CD4-positive, CD25-positive, alpha-beta regulatory T cell (primary cell): ENCODE measurements around the gene KCNK18. TPM values are rescaled to one million over a fixed set of nuclear protein-coding genes. Genes with fewer than 3 reads are reported as not detected.

ENCODE experiments used
- ATAC-seq, 2 donors: fragments of 150-1000 bp; cut with Tn5 transposase; one replicate each; pipeline ENCODE4 v1.10.0; 2021; ENCODE audit warnings: low read depth in 2 of 2, moderate number of reproducible peaks in 2 of 2, moderate library complexity in 1 of 2
- DNase-seq, 3 donors: peaks; one replicate each; pipeline versions ENCODE4 v3.0.0 to v3.0.0-alpha.2; 2012 to 2022; ENCODE audit warnings: mixed read lengths in 1 of 3
- H3K27ac ChIP-seq: one replicate; pipeline ENCODE4 v1.7.0; 2013; ENCODE audit warnings: mild to moderate bottlenecking, low read length; ENCODE audit not compliant: insufficient read depth, poor library complexity, severe bottlenecking
- H3K27me3 ChIP-seq: one replicate; pipeline ENCODE4 v1.7.0; 2013; ENCODE audit warnings: low read length; ENCODE audit not compliant: control insufficient read depth, insufficient read depth
- H3K36me3 ChIP-seq: one replicate; pipeline ENCODE4 v1.7.0; 2013; ENCODE audit warnings: mild to moderate bottlenecking, low read length, moderate library complexity; ENCODE audit not compliant: control insufficient read depth, insufficient read depth
- H3K4me1 ChIP-seq: 2 replicates; pipeline ENCODE4 v1.7.0; 2013; ENCODE audit warnings: mild to moderate bottlenecking, low read length; ENCODE audit not compliant: insufficient read depth, control insufficient read depth, poor library complexity, severe bottlenecking
- H3K4me3 ChIP-seq: one replicate; pipeline ENCODE4 v1.7.0; 2013; ENCODE audit warnings: low read depth, mild to moderate bottlenecking, low read length, moderate library complexity
- H3K9me3 ChIP-seq, 2 experiments: 1 replicate in 1 of 2; 2 replicates in 1 of 2; pipeline ENCODE4 v1.7.0; 2013; ENCODE audit warnings: low read length in 2 of 2, mild to moderate bottlenecking in 1 of 2, moderate library complexity in 1 of 2; ENCODE audit not compliant: control insufficient read depth in 2 of 2
- H3K27ac Mint-ChIP-seq, 3 donors: one replicate each; pipeline ENCODE4 v1.8.0; 2020 to 2022; ENCODE audit warnings: mild to moderate bottlenecking in 3 of 3, mixed read lengths in 3 of 3, moderate library complexity in 2 of 3
- H3K27me3 Mint-ChIP-seq: one replicate; pipeline ENCODE4 v1.8.0; 2022; ENCODE audit warnings: mild to moderate bottlenecking, mixed read lengths
- H3K36me3 Mint-ChIP-seq: one replicate; pipeline ENCODE4 v1.8.0; 2020; ENCODE audit warnings: mixed read lengths
- H3K4me1 Mint-ChIP-seq, 4 donors: one replicate each; pipeline ENCODE4 v1.8.0; 2020 to 2022; ENCODE audit warnings: mixed read lengths in 4 of 4, mild to moderate bottlenecking in 1 of 4
- H3K4me3 Mint-ChIP-seq, 4 donors: one replicate each; pipeline ENCODE4 v1.8.0; 2020 to 2022; ENCODE audit warnings: mild to moderate bottlenecking in 4 of 4, mixed read lengths in 4 of 4, moderate library complexity in 3 of 4
- H3K9me3 Mint-ChIP-seq, 7 donors: one replicate each; pipeline ENCODE4 v1.8.0; 2020 to 2022; ENCODE audit warnings: mixed read lengths in 7 of 7, mild to moderate bottlenecking in 3 of 7, moderate library complexity in 2 of 7
- polyA plus RNA-seq, 4 donors: library from polyadenylated mRNA; unstranded; fragments of 300-500 nt; fragmentation: Illumina TruSeq; gene quantifications; one replicate each; pipeline ENCODE4 v1.2.3, GENCODE V29; 2021
- total RNA-seq: library from RNA; stranded (reverse); gene quantifications from one replicate; pipeline ENCODE4 v1.2.3, GENCODE V29; 2022

The KCNK18 gene
- total and polyA plus RNA-seq, 5 donors from 2014 or later, result not detected

GRCh38 chr10:117257721-117258120 is 60.4 kb downstream of the KCNK18 start:
- Mint-ChIP-seq H3K4me3 (no peak overlapping the region), H3K4me1 (no peaks in the 10 kb centered on the region), H3K9me3 (no peaks in the 10 kb centered on the region), H3K27ac (no peak overlapping the region), H3K27me3 (peaks cover 20% of the 10 kb centered on the region), H3K36me3 (no peaks in the 10 kb centered on the region)
- ATAC-seq (no peak), DNase-seq (no peak)
- Histone ChIP-seq H3K9me3 (no peaks in the 10 kb centered on the region), H3K27me3 (peaks cover 13% of the 10 kb centered on the region), H3K36me3 (no peaks in the 10 kb centered on the region), H3K27ac (no peak overlapping the region), H3K4me3 (no peak overlapping the region), H3K4me1 (no peaks in the 10 kb centered on the region)

- Mint-ChIP-seq H3K27ac (no peak overlapping the region), H3K36me3 (no peaks in the 10 kb centered on the region), H3K27me3 (peaks cover 27% of the 10 kb centered on the region), H3K4me3 (no peak overlapping the region), H3K4me1 (no peaks in the 10 kb centered on the region), H3K9me3 (no peaks in the 10 kb centered on the region)
- Histone ChIP-seq H3K27ac (no peak overlapping the region), H3K9me3 (no peaks in the 10 kb centered on the region), H3K4me1 (no peaks in the 10 kb centered on the region), H3K27me3 (peaks cover 13% of the 10 kb centered on the region), H3K36me3 (no peaks in the 10 kb centered on the region), H3K4me3 (no peak overlapping the region)
- ATAC-seq (no peak), DNase-seq (no peak)
These were observed 62.0 kb downstream of the KCNK18 start for GRCh38 chr10:117259279-117259678.

Other genes with a start within 250 kb of the KCNK18 start
- gene SHTN1, start 192.3 kb upstream of the KCNK18 start, total RNA-seq, result 2.4 TPM
- gene SHTN1, start 192.3 kb upstream of the KCNK18 start, polyA plus RNA-seq, result under 1 TPM; 0.25 to 0.71 (median 0.48) TPM
- gene VAX1, start 59.2 kb upstream of the KCNK18 start, total RNA-seq, result not detected
- not detected for gene VAX1, start 59.2 kb upstream of the KCNK18 start, polyA plus RNA-seq
- gene SLC18A2, start 43.6 kb downstream of the KCNK18 start, total RNA-seq, result 0.25 TPM
- under 1 TPM in 3 of 4 donors, not detected in 1; 0.09 to 0.17 (median 0.14) TPM for gene SLC18A2, start 43.6 kb downstream of the KCNK18 start, polyA plus RNA-seq
- gene PDZD8, start 178.0 kb downstream of the KCNK18 start, total RNA-seq, result 30.4 TPM
- 10 to 100 TPM in 1 of 4 donors, 1 to 10 TPM in 3; 3.1 to 11.2 (median 6.1) TPM for gene PDZD8, start 178.0 kb downstream of the KCNK18 start, polyA plus RNA-seq